Psoas muscle (tissue), 8 donors: ENCODE measurements around the gene ARHGEF17. TPM values are rescaled to one million over a fixed set of nuclear protein-coding genes. Genes with fewer than 3 reads are reported as not detected.

Source experiments
- ATAC-seq, 4 donors: fragments of 200-7000 bp; cut with Tn5 transposase; one replicate each; pipeline ENCODE4 v1.9.1; 2020; ENCODE audit warnings: moderate library complexity in 3 of 4, mild to moderate bottlenecking in 2 of 4
- DNase-seq, 2 donors: peaks; one replicate each; pipeline ENCODE4 v3.0.0-alpha.2; 2020
- H3K27ac ChIP-seq: fragments of 200-600 bp; one replicate; pipeline ENCODE4 v1.8.0; 2022
- H3K27me3 ChIP-seq, 3 donors: fragments of 200-600 bp in 1 of 3; one replicate each; pipeline versions ENCODE4 v1.6.1 to v1.8.0; 2013 to 2022; ENCODE audit warnings: low read length in 2 of 3, mild to moderate bottlenecking in 2 of 3, moderate library complexity in 1 of 3; ENCODE audit not compliant: insufficient read depth in 3 of 3
- H3K36me3 ChIP-seq, 2 donors: fragments of 200-600 bp in 1 of 2; one replicate each; pipeline versions ENCODE4 v1.6.1 to v1.8.0; 2013 to 2022; ENCODE audit warnings: low read depth in 1 of 2, mild to moderate bottlenecking in 1 of 2, moderate library complexity in 1 of 2; ENCODE audit not compliant: insufficient read depth in 1 of 2
- H3K4me1 ChIP-seq: fragments of 200-600 bp; one replicate; pipeline ENCODE4 v1.8.0; 2022
- H3K4me3 ChIP-seq: fragments of 200-600 bp; one replicate; pipeline ENCODE4 v1.8.0; 2022; ENCODE audit warnings: mild to moderate bottlenecking
- H3K9me3 ChIP-seq: fragments of 200-600 bp; one replicate; pipeline ENCODE4 v1.8.0; 2022
- WGBS, 3 donors: extraction: QIAGEN DNeasy Blood & Tissue Kit; methylation state at CpG; one replicate each; pipeline versions ENCODE4 v1.1.6 to v1.1.7; 2013; 5-methylcytosine and 5-hydroxymethylcytosine counted together
- intact Hi-C, 2 donors: fragments of 100-400 bp; cut with DNase I; formaldehyde crosslinking; loops; one replicate each; pipeline versions ENCODE4 v1.11.0 to v1.14.2; 2022
- polyA plus RNA-seq, 3 donors: library from polyadenylated mRNA; stranded (reverse); fragments of 200-250 nt; gene quantifications; one replicate each; pipeline ENCODE4 v1.2.3, GENCODE V29; 2013
- total RNA-seq, 4 donors: library from RNA; stranded (reverse); fragmentation: NEBNext Ultra II Directional in 2 of 4; extraction: Animal tissue kit (Norgen Biotek cat#: 25700) in 2 of 4; gene quantifications; one replicate each; pipeline versions ENCODE4 v1.2.1 to v1.2.4, GENCODE V29; 2021 to 2023
- TF ChIP-seq, protein P1 (sequence below): fragments of 200-600 bp; IDR thresholded peaks from one replicate; pipeline ENCODE4 v1.8.0; 2022; ENCODE audit warnings: antibody characterized with exemption
- donor health status: healthy with polysubstance abuse.
- donor health status: DM: no; HTN: no; CAD: no; lungs with moderate emphysema.
- donor health status: Bipolar disorder and iron deficiency.
- donor health status: healthy.
- donor health status: DM: yes; HTN: yes; CAD: no.
- donor health status: DM: no; HTN: no; CAD: no.
- donor health status: DM: no; HTN: no; CAD: no.
- donor health status: DM: yes; HTN: yes; CAD: no.

ARHGEF17 gene
- total and polyA plus RNA-seq, 7 donors: 5.7 to 38.4 (median 10.8) TPM

GRCh38 chr11:73290536-73290935, 17.5 kb upstream of the ARHGEF17 start:
- ATAC-seq: no peak
- 92 to 96% (median 93%) methylated on average over 4 of the region's 4 CpGs for WGBS, 3 donors
- no peaks in the 10 kb centered on the region for H3K9me3 ChIP-seq
- no peak for DNase-seq
- no peak overlapping the region for H3K4me3 ChIP-seq
- H3K4me1 ChIP-seq: peaks cover 6% of the 10 kb centered on the region
- no peaks in the 10 kb centered on the region for H3K36me3 ChIP-seq
- H3K27ac ChIP-seq: no peak overlapping the region
- H3K27me3 ChIP-seq: no peaks in the 10 kb centered on the region
- TF ChIP-seq, protein P1, sequence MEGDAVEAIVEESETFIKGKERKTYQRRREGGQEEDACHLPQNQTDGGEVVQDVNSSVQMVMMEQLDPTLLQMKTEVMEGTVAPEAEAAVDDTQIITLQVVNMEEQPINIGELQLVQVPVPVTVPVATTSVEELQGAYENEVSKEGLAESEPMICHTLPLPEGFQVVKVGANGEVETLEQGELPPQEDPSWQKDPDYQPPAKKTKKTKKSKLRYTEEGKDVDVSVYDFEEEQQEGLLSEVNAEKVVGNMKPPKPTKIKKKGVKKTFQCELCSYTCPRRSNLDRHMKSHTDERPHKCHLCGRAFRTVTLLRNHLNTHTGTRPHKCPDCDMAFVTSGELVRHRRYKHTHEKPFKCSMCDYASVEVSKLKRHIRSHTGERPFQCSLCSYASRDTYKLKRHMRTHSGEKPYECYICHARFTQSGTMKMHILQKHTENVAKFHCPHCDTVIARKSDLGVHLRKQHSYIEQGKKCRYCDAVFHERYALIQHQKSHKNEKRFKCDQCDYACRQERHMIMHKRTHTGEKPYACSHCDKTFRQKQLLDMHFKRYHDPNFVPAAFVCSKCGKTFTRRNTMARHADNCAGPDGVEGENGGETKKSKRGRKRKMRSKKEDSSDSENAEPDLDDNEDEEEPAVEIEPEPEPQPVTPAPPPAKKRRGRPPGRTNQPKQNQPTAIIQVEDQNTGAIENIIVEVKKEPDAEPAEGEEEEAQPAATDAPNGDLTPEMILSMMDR: no peak
- intact Hi-C loops: no loop called here

DNA sequence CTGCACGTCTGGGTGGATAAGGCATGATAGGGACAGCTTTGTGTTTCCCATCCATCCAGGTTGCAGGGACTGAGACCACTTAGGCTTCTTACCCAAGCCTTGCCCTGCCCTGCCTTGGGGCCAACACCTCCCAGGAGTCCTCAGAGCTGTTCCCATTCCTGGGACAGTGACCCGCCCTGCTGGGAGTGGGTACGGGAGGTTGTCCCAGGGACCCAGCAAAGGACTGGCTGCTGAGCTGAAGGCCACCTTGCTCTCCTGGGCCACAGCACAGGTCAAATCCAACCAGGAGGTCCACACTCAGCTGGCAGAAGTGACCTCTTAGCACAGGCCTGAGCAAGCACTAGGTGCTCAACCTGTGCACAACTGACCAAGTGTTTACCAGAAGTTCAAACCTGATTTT, 16.9 kb upstream of the ARHGEF17 start:
- Histone ChIP-seq H3K36me3 (no peaks in the 10 kb centered on the region), H3K27me3 (no peaks in the 10 kb centered on the region), H3K4me1 (peaks cover 6% of the 10 kb centered on the region), H3K27ac (no peak overlapping the region), H3K9me3 (no peaks in the 10 kb centered on the region), H3K4me3 (no peak overlapping the region)
- ATAC-seq (no peak), DNase-seq (no peak)
- intact Hi-C loops: no loop called here
- WGBS, 3 donors: 73 to 94% (median 90%) methylated on average over 3 of the region's 3 CpGs
- TF ChIP-seq, protein P1: no peak

DNA sequence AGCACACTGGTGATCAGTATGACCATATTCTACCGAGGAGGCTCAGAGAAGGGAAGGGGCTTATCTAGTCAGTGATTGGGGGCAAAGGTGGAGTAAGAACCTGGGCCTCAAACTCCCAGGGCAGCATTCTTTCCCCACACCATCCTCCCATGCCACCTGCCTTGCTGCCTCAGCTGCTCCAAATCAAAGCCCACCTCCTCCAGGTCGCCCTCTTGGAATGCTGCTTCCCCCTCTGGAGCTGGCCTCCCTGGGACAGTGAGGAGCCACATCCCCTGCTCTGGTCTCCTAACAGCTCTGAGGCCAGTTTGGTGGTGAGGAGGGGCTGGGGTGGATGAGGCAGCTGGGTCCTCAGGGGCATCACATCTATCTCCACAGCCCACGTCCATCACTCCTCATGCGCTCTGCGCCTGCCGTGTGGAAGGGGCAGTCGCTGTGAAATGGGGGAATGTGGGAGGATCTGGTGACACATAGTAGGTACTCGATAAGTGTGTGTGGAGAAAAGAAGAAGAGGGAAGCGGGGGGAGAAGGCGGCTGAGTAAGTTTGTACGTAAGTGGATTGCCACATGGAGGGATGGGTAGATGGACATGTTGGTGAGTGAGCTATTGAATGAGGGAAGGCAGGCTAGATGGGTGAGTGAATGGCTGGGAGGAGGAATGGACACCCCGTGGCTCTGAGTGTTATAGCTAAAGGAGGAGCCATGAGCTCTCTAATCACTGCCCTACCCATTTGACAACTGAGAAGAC, 16.1 kb upstream of the ARHGEF17 start:
- Histone ChIP-seq H3K9me3 (no peaks in the 10 kb centered on the region), H3K4me3 (no peak overlapping the region), H3K27ac (no peak overlapping the region), H3K27me3 (no peaks in the 10 kb centered on the region), H3K36me3 (no peaks in the 10 kb centered on the region), H3K4me1 (peaks cover 6% of the 10 kb centered on the region)
- ATAC-seq (no peak), DNase-seq (no peak)
- intact Hi-C loops: no loop called here
- TF ChIP-seq, protein P1: no peak
- 86 to 90% (median 88%) methylated on average over 12 of the region's 12 CpGs for WGBS, 3 donors

GRCh38 chr11:73292525-73292894, 15.6 kb upstream of the ARHGEF17 start:
- no peaks in the 10 kb centered on the region for H3K9me3 ChIP-seq
- H3K36me3 ChIP-seq: no peaks in the 10 kb centered on the region
- intact Hi-C loops: no loop called here
- H3K4me1 ChIP-seq: peaks cover 6% of the 10 kb centered on the region
- TF ChIP-seq, protein P1: no peak
- DNase-seq (no peak), ATAC-seq (no peak)
- no peak overlapping the region for H3K27ac ChIP-seq
- 57 to 70% (median 67%) methylated on average over 5 of the region's 5 CpGs for WGBS, 3 donors
- no peaks in the 10 kb centered on the region for H3K27me3 ChIP-seq
- H3K4me3 ChIP-seq: no peak overlapping the region
